CD4-positive, alpha-beta T cell (primary cell): ENCODE measurements around the gene DCPS. TPM values are rescaled to one million over a fixed set of nuclear protein-coding genes. Genes with fewer than 3 reads are reported as not detected.

ENCODE experiments used
- ATAC-seq: fragments of 200-7000 bp; cut with Tn5 transposase; one replicate; pipeline ENCODE4 v1.10.0; 2022; ENCODE audit warnings: mild to moderate bottlenecking; ENCODE audit not compliant: poor library complexity
- CTCF ChIA-PET: fragments of 350-600 bp; sonication (Branson Sonifier 250); formaldehyde crosslinking; loops from one replicate; lab custom pipeline; 2021; ENCODE audit warnings: antibody characterized with exemption, inconsistent platforms; lab: Charles Lee
- POLR2A ChIA-PET: fragments of 350-600 bp; sonication (Branson Sonifier 250); formaldehyde crosslinking; loops from one replicate; lab custom pipeline; 2021; ENCODE audit warnings: antibody characterized with exemption, inconsistent platforms; lab: Charles Lee
- DNase-seq, 14 experiments: peaks; one replicate each; pipeline ENCODE4 v3.0.0-alpha.2; 2013 to 2020; ENCODE audit warnings: mixed read lengths in 2 of 14
- H3K27ac ChIP-seq, 2 donors: one replicate each; pipeline versions ENCODE4 v1.5.1 to v1.7.0; 2013; ENCODE audit warnings: low read length in 2 of 2, low read depth in 1 of 2, mild to moderate bottlenecking in 1 of 2
- H3K27me3 ChIP-seq, 2 experiments: 1 replicate in 1 of 2; 2 replicates in 1 of 2; pipeline versions ENCODE4 v1.6.1 to v1.7.0; 2013; ENCODE audit warnings: low read length in 2 of 2, control low read depth in 1 of 2, mild to moderate bottlenecking in 1 of 2, moderate library complexity in 1 of 2; ENCODE audit not compliant: insufficient read depth in 2 of 2, control insufficient read depth in 1 of 2
- H3K36me3 ChIP-seq: one replicate; pipeline ENCODE4 v1.6.1; 2013; ENCODE audit warnings: low read length, control low read depth; ENCODE audit not compliant: insufficient read depth
- H3K4me1 ChIP-seq: one replicate; pipeline ENCODE4 v1.6.1; 2013; ENCODE audit warnings: low read length, control low read depth; ENCODE audit not compliant: insufficient read depth
- H3K4me3 ChIP-seq: one replicate; pipeline ENCODE4 v1.5.1; 2013; ENCODE audit warnings: mild to moderate bottlenecking, low read length, moderate library complexity
- H3K9me3 ChIP-seq, 2 experiments: 1 replicate in 1 of 2; 2 replicates in 1 of 2; pipeline versions ENCODE4 v1.6.1 to v1.7.0; 2013; ENCODE audit warnings: low read length in 2 of 2, mild to moderate bottlenecking in 2 of 2, control low read depth in 1 of 2, moderate library complexity in 1 of 2; ENCODE audit not compliant: control insufficient read depth in 1 of 2, insufficient read depth in 1 of 2
- H3K27ac Mint-ChIP-seq: one replicate; pipeline ENCODE4 v1.8.0; 2020; ENCODE audit warnings: mixed read lengths
- H3K27me3 Mint-ChIP-seq: one replicate; pipeline ENCODE4 v1.8.0; 2021; ENCODE audit warnings: mixed read lengths
- H3K36me3 Mint-ChIP-seq: one replicate; pipeline ENCODE4 v1.8.0; 2021; ENCODE audit warnings: low read depth, mixed read lengths
- H3K4me1 Mint-ChIP-seq: one replicate; pipeline ENCODE4 v1.8.0; 2021; ENCODE audit warnings: low read depth, mixed read lengths
- H3K4me3 Mint-ChIP-seq: one replicate; pipeline ENCODE4 v1.8.0; 2020; ENCODE audit warnings: mild to moderate bottlenecking, mixed read lengths
- H3K9me3 Mint-ChIP-seq: one replicate; pipeline ENCODE4 v1.8.0; 2020; ENCODE audit warnings: mixed read lengths
- CTCF ChIP-seq: fragments of 200-600 bp; IDR thresholded peaks from one replicate; pipeline ENCODE4 v1.8.0; 2022; ENCODE audit warnings: antibody characterized with exemption, mild to moderate bottlenecking
- intact Hi-C, 2 experiments: fragments of 100-400 bp; cut with DNase I in 1 of 2; cut with micrococcal nuclease in 1 of 2; formaldehyde crosslinking; loops; one replicate each; pipeline versions ENCODE4 v1.15.1 to v1.9.0; 2023 to 2025; cut with DNase I, micrococcal nuclease
- total RNA-seq, 174 experiments: library from RNA in 2 of 174; stranded (reverse) in 2 of 174; gene quantifications; one replicate each; pipeline ENCODE4 v1.2.3 and lab custom pipeline; 2021 to 2026

DCPS gene
- total RNA-seq, 2 experiments from 2014 or later = 6.2 to 6.3 TPM

- H3K9me3 Mint-ChIP-seq = peaks cover 4% of the 10 kb centered on the region
- no peak overlapping the region for H3K4me3 Mint-ChIP-seq
- intact Hi-C loops = loop anchor here in 1 of 2 experiments (10.0 kb wide), 1 partner anchor 682 kb away; no protein-coding TSS in a partner anchor
- ATAC-seq = no peak
- H3K27ac Mint-ChIP-seq = no peak overlapping the region
- Histone ChIP-seq H3K27ac (no peak overlapping the region), H3K36me3 (peaks cover 50% of the 10 kb centered on the region), H3K4me3 (no peak overlapping the region), H3K9me3 (no peaks in the 10 kb centered on the region), H3K27me3 (no peaks in the 10 kb centered on the region), H3K4me1 (peaks cover 16% of the 10 kb centered on the region)
- TF ChIP-seq CTCF = no peak
- H3K27me3 Mint-ChIP-seq = no peaks in the 10 kb centered on the region
- ChIA-PET CTCF (no interaction called here), POLR2A (interaction anchor here (1.2 kb wide), 1 partner anchor 42 kb away, joined by 3 read pairs; the partner anchor contains the start of gene ST3GAL4)
- peaks cover 46% of the 10 kb centered on the region for H3K4me1 Mint-ChIP-seq
- DNase-seq = no peak
- H3K36me3 Mint-ChIP-seq = peaks cover 81% of the 10 kb centered on the region
Measured at GRCh38 chr11:126312961-126313360, 9.1 kb downstream of the DCPS start.

- no peak overlapping the region for H3K27ac ChIP-seq
- no peak for TF ChIP-seq CTCF
- Mint-ChIP-seq H3K27me3 (no peaks in the 10 kb centered on the region), H3K36me3 (peaks cover 79% of the 10 kb centered on the region), H3K4me3 (no peak overlapping the region), H3K4me1 (peaks cover 50% of the 10 kb centered on the region), H3K27ac (no peak overlapping the region), H3K9me3 (peaks cover 4% of the 10 kb centered on the region)
- peaks cover 25% of the 10 kb centered on the region for H3K4me1 ChIP-seq
- intact Hi-C loops = loop anchor here in 1 of 2 experiments (10.0 kb wide), 1 partner anchor 681 kb away; no protein-coding TSS in a partner anchor
- ATAC-seq (no peak), DNase-seq (no peak)
- H3K36me3 ChIP-seq = peaks cover 46% of the 10 kb centered on the region
- no peaks in the 10 kb centered on the region for H3K27me3 ChIP-seq
- CTCF ChIA-PET = no interaction called here
- H3K9me3 ChIP-seq = no peaks in the 10 kb centered on the region
- POLR2A ChIA-PET = interaction anchor here (0.6 kb wide), 1 partner anchor 10 kb away, joined by 4 read pairs; the partner anchor contains the start of gene DCPS
- no peak overlapping the region for H3K4me3 ChIP-seq
Measured at GRCh38 chr11:126313826-126314225, 10.0 kb downstream of the DCPS start.

GRCh38 chr11:126317432-126317755, 13.5 kb downstream of the DCPS start:
- intact Hi-C loops = loop anchor here in 1 of 2 experiments (10.0 kb wide), 1 partner anchor 677 kb away; no protein-coding TSS in a partner anchor
- ATAC-seq = no peak
- peaks cover 4% of the 10 kb centered on the region for H3K9me3 Mint-ChIP-seq
- POLR2A ChIA-PET = interaction anchor here (0.9 to 1.7 kb wide), 2 partner anchors 13 to 34 kb away, joined by 3 to 10 read pairs; partner anchors contain the start of genes DCPS and TIRAP
- H3K27me3 ChIP-seq = no peaks in the 10 kb centered on the region
- H3K9me3 ChIP-seq = no peaks in the 10 kb centered on the region
- H3K27ac Mint-ChIP-seq = peak overlapping the region; percentile 40
- peaks cover 53% of the 10 kb centered on the region for H3K4me1 Mint-ChIP-seq
- H3K4me3 Mint-ChIP-seq = peak overlapping the region; percentile 12
- TF ChIP-seq CTCF = no peak
- H3K36me3 ChIP-seq = peaks cover 20% of the 10 kb centered on the region
- H3K4me3 ChIP-seq = no peak overlapping the region
- peak overlapping the region in 1 of 2 donors; percentile 0 for H3K27ac ChIP-seq
- no peak for DNase-seq
- H3K27me3 Mint-ChIP-seq = no peaks in the 10 kb centered on the region
- peaks cover 28% of the 10 kb centered on the region for H3K4me1 ChIP-seq
- CTCF ChIA-PET = no interaction called here
- peaks cover 64% of the 10 kb centered on the region for H3K36me3 Mint-ChIP-seq
